ENCODE data around the gene ST3GAL3.

DNA sequence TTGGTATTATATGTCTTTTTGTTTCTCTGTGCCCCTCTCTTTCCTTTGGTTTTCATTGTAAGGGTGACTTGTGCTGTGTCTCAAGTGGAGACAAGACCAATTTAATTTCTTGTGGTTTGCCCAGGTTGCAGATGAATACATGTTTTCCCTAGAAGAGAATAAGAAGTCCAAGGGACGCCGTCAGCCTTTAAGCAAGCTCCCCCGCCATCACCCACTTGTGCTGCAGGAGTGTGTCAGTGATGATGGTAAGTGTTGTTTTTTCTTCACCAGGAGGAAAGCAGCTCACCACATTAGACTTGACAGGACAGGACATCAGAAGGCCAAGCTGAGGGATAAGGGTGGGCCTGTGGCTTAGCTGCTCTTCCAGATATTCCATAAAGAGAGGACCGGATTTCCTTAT lies 23.8 kb upstream of the ST3GAL3 start:
- TF ChIP-seq CEBPB (IDR thresholded peaks at IDR 0.05) (no peak), KDM1A (IDR thresholded peaks at IDR 0.05; ENCODE audit: low read depth) (no peak), MAX (IDR thresholded peaks at IDR 0.05) (no peak), ZSCAN20 (CRISPR knock-in tag; IDR thresholded peaks at IDR 0.05) (no peak), EHF (CRISPR knock-in tag; IDR thresholded peaks at IDR 0.05) (no peak), ESRRA (IDR thresholded peaks at IDR 0.05; ENCODE audit: borderline replicate concordance, low read length) (no peak)
- TF ChIP-seq, protein P1, sequence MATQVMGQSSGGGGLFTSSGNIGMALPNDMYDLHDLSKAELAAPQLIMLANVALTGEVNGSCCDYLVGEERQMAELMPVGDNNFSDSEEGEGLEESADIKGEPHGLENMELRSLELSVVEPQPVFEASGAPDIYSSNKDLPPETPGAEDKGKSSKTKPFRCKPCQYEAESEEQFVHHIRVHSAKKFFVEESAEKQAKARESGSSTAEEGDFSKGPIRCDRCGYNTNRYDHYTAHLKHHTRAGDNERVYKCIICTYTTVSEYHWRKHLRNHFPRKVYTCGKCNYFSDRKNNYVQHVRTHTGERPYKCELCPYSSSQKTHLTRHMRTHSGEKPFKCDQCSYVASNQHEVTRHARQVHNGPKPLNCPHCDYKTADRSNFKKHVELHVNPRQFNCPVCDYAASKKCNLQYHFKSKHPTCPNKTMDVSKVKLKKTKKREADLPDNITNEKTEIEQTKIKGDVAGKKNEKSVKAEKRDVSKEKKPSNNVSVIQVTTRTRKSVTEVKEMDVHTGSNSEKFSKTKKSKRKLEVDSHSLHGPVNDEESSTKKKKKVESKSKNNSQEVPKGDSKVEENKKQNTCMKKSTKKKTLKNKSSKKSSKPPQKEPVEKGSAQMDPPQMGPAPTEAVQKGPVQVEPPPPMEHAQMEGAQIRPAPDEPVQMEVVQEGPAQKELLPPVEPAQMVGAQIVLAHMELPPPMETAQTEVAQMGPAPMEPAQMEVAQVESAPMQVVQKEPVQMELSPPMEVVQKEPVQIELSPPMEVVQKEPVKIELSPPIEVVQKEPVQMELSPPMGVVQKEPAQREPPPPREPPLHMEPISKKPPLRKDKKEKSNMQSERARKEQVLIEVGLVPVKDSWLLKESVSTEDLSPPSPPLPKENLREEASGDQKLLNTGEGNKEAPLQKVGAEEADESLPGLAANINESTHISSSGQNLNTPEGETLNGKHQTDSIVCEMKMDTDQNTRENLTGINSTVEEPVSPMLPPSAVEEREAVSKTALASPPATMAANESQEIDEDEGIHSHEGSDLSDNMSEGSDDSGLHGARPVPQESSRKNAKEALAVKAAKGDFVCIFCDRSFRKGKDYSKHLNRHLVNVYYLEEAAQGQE (IDR thresholded peaks at IDR 0.05), result no peak
- TF ChIP-seq, protein P2, sequence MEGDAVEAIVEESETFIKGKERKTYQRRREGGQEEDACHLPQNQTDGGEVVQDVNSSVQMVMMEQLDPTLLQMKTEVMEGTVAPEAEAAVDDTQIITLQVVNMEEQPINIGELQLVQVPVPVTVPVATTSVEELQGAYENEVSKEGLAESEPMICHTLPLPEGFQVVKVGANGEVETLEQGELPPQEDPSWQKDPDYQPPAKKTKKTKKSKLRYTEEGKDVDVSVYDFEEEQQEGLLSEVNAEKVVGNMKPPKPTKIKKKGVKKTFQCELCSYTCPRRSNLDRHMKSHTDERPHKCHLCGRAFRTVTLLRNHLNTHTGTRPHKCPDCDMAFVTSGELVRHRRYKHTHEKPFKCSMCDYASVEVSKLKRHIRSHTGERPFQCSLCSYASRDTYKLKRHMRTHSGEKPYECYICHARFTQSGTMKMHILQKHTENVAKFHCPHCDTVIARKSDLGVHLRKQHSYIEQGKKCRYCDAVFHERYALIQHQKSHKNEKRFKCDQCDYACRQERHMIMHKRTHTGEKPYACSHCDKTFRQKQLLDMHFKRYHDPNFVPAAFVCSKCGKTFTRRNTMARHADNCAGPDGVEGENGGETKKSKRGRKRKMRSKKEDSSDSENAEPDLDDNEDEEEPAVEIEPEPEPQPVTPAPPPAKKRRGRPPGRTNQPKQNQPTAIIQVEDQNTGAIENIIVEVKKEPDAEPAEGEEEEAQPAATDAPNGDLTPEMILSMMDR (IDR thresholded peaks at IDR 0.05), result no peak
